ENCODE results near the gene G0S2. TPM values are rescaled to one million over a fixed set of nuclear protein-coding genes. Genes with fewer than 3 reads are reported as not detected.

The G0S2 gene
- total and polyA plus RNA-seq, 8 donors: 10.6 to 89.1 (median 36.7) TPM

DNA sequence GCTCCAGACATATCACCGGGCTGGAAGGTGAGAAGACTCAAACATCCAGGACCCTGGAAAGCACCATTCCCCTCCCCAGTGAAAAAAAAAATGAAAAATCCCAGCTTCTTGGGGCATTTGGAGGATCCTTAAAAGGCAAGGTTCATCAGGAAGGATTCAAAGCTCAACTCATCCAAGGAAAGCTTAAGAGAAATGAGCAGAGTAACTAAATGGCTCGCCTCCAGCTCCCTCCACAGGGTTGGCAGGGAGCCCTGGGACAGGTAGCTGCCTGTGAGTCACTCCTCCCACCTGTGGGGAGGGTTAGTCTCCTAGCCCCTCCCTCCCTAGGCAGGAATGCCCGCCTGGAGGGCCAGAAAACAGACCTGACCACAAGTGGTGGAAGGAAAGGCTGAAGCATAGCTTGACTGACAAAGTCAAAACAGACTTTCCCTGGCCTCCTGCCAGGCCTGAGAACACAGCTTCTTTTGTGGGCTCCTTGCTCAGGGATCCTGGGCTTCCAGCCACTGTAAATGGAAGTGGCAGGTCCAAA lies 22.3 kb upstream of the G0S2 start:
- H3K4me3 ChIP-seq: peak overlapping the region in 1 of 2 donors; percentile 35
- peaks cover 35 to 93% of the 10 kb centered on the region in 2 donors for H3K4me1 ChIP-seq
- no peaks in the 10 kb centered on the region for H3K36me3 ChIP-seq
- TF ChIP-seq, protein P1, sequence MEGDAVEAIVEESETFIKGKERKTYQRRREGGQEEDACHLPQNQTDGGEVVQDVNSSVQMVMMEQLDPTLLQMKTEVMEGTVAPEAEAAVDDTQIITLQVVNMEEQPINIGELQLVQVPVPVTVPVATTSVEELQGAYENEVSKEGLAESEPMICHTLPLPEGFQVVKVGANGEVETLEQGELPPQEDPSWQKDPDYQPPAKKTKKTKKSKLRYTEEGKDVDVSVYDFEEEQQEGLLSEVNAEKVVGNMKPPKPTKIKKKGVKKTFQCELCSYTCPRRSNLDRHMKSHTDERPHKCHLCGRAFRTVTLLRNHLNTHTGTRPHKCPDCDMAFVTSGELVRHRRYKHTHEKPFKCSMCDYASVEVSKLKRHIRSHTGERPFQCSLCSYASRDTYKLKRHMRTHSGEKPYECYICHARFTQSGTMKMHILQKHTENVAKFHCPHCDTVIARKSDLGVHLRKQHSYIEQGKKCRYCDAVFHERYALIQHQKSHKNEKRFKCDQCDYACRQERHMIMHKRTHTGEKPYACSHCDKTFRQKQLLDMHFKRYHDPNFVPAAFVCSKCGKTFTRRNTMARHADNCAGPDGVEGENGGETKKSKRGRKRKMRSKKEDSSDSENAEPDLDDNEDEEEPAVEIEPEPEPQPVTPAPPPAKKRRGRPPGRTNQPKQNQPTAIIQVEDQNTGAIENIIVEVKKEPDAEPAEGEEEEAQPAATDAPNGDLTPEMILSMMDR (IDR thresholded peaks at IDR 0.05): no peak
- DNase-seq (peak; percentile 71 to 93 (median 89)), ATAC-seq (peak; percentile 81)
- H3K27ac ChIP-seq: peak overlapping the region; percentile 81 to 85
- intact Hi-C loops (cut with DNase I): no loop called here
- no peaks in the 10 kb centered on the region for H3K27me3 ChIP-seq
- no peaks in the 10 kb centered on the region for H3K9me3 ChIP-seq

DNA sequence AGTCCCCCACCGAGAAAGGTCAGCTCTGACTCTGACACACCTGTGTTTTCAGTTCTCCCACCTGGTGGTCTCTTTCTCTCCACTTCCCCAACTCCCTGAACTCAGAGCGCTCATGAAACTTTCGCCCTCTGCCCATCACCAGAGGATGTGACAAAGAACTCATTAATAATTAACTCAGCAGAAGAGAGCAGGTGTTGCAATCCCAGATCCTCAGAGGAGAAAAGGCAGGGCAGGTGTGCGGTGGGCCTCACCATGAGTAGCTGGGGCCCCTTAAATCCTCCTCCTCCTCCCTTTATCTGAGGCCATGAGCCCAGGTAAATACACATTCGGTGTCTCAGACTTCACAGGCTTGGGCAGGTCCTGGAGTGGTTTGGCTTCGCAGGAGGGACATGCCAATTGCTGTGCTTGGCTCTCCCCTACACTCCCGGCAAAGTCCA lies 21.3 kb upstream of the G0S2 start:
- Histone ChIP-seq H3K4me3 (no peak overlapping the region), H3K36me3 (no peaks in the 10 kb centered on the region), H3K27ac (peak overlapping the region; percentile 14 to 67), H3K4me1 (peaks cover 26 to 92% of the 10 kb centered on the region in 2 donors), H3K9me3 (no peaks in the 10 kb centered on the region), H3K27me3 (no peaks in the 10 kb centered on the region)
- peak in 1 of 4 donors; percentile 50 for DNase-seq
- TF ChIP-seq, protein P1 (IDR thresholded peaks at IDR 0.05): no peak
- intact Hi-C loops (cut with DNase I): no loop called here
- ATAC-seq: peak; percentile 12

DNA sequence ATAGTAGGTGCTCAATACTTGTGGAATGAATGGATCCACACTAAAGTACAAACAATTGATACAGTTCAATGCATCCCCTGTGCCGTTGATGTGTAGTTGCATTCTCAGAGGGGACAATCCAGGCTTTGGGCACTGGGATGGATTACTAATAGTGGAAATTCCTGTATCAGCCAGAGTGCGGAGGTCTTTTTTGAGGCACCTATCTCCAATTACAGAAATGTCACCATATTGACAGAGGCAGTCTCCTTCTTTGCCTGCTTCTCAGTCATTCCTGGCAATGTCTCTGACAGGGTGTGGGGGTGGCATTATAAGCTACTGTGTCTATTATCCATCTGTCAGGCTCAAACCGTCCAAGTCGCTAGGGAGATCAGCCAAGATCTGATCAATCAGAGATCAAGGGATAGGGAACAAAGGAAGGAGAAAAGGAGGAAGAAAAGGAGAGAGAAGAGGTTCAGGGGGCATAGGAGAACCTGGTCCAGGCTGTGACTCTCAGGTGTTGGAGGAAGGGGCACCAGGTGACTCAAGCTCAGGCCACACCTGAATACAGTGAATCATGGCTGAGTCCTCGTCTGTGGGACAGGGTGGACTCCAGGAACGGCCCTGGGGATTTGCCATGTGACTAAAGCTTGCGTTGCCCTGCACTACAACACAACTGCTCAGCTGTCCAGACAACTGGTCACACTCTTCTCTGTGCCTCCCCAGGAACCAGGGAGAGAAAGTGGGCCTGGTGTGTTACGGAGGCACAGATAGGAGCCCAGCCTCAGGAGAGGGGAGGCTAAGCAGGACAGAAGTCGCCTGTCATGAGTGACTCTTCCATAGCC lies 19.6 kb upstream of the G0S2 start:
- Histone ChIP-seq H3K4me3 (no peak overlapping the region), H3K27ac (no peak overlapping the region), H3K36me3 (no peaks in the 10 kb centered on the region), H3K9me3 (no peaks in the 10 kb centered on the region), H3K27me3 (no peaks in the 10 kb centered on the region), H3K4me1 (peaks cover 9 to 89% of the 10 kb centered on the region in 2 donors)
- TF ChIP-seq, protein P1 (IDR thresholded peaks at IDR 0.05): no peak
- no peak for ATAC-seq
- intact Hi-C loops (cut with DNase I): no loop called here
- no peak for DNase-seq

DNA sequence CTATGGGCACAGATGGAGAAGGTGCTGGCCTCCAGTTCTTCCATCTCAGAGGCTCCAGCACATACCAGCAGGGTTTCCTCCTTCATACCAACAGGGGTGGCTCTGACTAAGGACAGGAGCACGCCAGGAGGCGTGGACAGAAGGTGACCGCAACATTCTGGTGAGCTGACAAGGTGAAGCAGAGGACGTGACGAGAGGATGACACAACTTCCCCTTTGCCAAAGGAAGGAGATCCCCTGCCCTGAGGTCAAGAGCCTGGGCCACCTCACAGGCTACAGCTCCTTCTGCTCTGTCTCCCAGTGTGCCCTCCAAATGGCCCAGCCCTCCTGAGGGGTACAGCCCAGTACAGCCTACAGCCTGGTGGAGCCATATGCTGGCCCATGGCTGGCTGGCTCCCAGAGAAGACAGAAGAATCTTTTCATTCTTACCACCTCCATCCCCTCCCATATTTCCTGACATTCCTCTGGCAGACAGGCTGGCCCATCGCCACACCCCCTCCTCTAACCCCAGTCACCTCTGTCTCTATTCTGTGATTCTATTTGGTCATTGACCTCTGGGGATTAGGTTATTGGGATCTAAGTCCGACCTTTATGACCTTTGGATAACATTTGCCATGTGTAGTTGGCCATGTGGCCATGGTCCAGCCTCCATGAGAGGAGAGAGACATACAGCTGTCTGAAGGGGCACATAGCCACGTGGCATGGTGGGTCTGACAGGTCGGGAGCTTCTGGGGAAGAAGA lies 17.9 kb upstream of the G0S2 start:
- Histone ChIP-seq H3K36me3 (no peaks in the 10 kb centered on the region), H3K4me1 (peaks cover 0 to 80% of the 10 kb centered on the region in 2 donors), H3K27me3 (no peaks in the 10 kb centered on the region), H3K4me3 (no peak overlapping the region), H3K9me3 (no peaks in the 10 kb centered on the region), H3K27ac (peak overlapping the region in 1 of 2 donors; percentile 64)
- peak in 1 of 4 donors; percentile 84 for DNase-seq
- ATAC-seq: no peak
- intact Hi-C loops (cut with DNase I): no loop called here
- TF ChIP-seq, protein P1 (IDR thresholded peaks at IDR 0.05): no peak

DNA sequence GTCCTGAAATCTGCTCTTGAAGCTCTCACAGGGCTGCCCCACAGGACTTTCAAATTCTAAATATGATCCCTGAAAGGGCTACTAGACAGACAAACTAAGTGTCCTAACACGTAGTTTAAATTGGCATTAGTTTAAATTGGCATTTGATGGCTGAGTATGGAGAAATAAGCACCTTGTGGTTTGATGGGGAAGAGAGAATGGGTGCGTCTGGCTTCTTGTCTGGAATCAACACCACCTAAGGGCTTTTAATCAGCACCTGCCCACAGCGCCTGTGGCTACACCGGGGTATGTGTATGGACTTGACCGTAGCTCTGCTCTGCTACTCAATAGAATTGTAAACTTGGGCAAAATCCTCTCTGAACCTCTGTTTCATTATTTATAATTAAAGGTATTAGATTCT lies 17.3 kb upstream of the G0S2 start:
- no peaks in the 10 kb centered on the region for H3K36me3 ChIP-seq
- intact Hi-C loops (cut with DNase I): no loop called here
- no peaks in the 10 kb centered on the region for H3K27me3 ChIP-seq
- TF ChIP-seq, protein P1 (IDR thresholded peaks at IDR 0.05): no peak
- no peak overlapping the region for H3K4me3 ChIP-seq
- H3K4me1 ChIP-seq: peaks cover 0 to 74% of the 10 kb centered on the region in 2 donors
- ATAC-seq: no peak
- no peaks in the 10 kb centered on the region for H3K9me3 ChIP-seq
- peak overlapping the region in 1 of 2 donors; percentile 64 for H3K27ac ChIP-seq
- no peak for DNase-seq
